Thymus (tissue), 11 donors: ENCODE results near the gene PCARE. TPM values are rescaled to one million over a fixed set of nuclear protein-coding genes. Genes with fewer than 3 reads are reported as not detected.
A peak's percentile ranks its signal among the peaks of the same experiment; 100 is the strongest.

Experiments
- DNase-seq, 9 donors: peaks; one replicate each; pipeline ENCODE4 v3.0.0-alpha.2; 2013; ENCODE audit warnings: low spot score in 9 of 9, low read depth in 6 of 9, missing footprints in 1 of 9
- H3K27ac ChIP-seq, 2 donors: one replicate each; pipeline ENCODE4 v1.5.1; 2013; ENCODE audit warnings: control low read depth in 1 of 2, low read depth in 1 of 2, low read length in 1 of 2, mild to moderate bottlenecking in 1 of 2, moderate library complexity in 1 of 2
- H3K27me3 ChIP-seq, 2 donors: one replicate each; pipeline ENCODE4 v1.5.1; 2013; ENCODE audit warnings: low read length in 1 of 2; ENCODE audit not compliant: control insufficient read depth in 2 of 2, insufficient read depth in 1 of 2
- H3K36me3 ChIP-seq, 2 donors: one replicate each; pipeline ENCODE4 v1.5.1; 2013; ENCODE audit warnings: low read length in 1 of 2, mild to moderate bottlenecking in 1 of 2, moderate library complexity in 1 of 2; ENCODE audit not compliant: control insufficient read depth in 2 of 2, insufficient read depth in 2 of 2
- H3K4me1 ChIP-seq, 2 donors: one replicate each; pipeline ENCODE4 v1.5.1; 2013; ENCODE audit warnings: low read length in 2 of 2; ENCODE audit not compliant: control insufficient read depth in 2 of 2, insufficient read depth in 2 of 2
- H3K4me3 ChIP-seq, 2 donors: one replicate each; pipeline ENCODE4 v1.5.1; 2013; ENCODE audit warnings: low read length in 2 of 2, control low read depth in 1 of 2, mild to moderate bottlenecking in 1 of 2
- H3K9me3 ChIP-seq, 2 donors: one replicate each; pipeline ENCODE4 v1.5.1; 2013; ENCODE audit warnings: low read length in 1 of 2, mild to moderate bottlenecking in 1 of 2; ENCODE audit not compliant: control insufficient read depth in 2 of 2, insufficient read depth in 1 of 2
- WGBS: extraction: QIAGEN DNeasy Blood & Tissue Kit; methylation state at CpG from one replicate; pipeline ENCODE4 v1.1.7; 2013; 5-methylcytosine and 5-hydroxymethylcytosine counted together
- polyA plus RNA-seq: library from polyadenylated mRNA; stranded (reverse); fragments of 200-250 nt; gene quantifications from one replicate; pipeline ENCODE4 v1.2.3, GENCODE V29; 2013
- total RNA-seq: library from RNA; stranded (reverse); fragments of 120-200 nt; gene quantifications from one replicate; pipeline ENCODE4 v1.2.4, GENCODE V29; 2013
- donor health status: healthy.

The PCARE gene
- total and polyA plus RNA-seq, 2 donors = 0.02 to 0.09 TPM

DNA sequence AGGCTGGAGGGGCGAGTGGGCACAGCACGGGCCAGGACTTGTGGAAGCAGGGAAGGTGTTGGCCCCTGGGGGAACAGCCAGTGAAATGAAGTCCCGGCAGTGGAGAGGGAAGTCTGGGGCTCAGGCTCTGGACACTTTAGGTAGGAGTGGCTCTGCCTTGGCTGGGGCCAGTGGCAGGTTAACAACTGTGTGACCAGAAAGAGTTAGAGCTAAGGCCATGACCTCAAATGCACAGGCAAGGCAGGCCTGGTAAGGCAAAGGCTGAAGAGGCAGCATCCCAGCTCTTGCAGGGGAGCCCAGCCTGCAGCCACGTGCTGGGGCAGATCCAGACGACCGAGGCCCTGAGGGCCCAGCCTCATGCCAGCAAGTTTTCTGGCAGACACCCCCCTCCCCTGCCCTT, 21.5 kb downstream of the PCARE start:
- DNase-seq = no peak
- Histone ChIP-seq H3K9me3 (no peaks in the 10 kb centered on the region), H3K27me3 (no peaks in the 10 kb centered on the region), H3K27ac (no peak overlapping the region), H3K4me3 (no peak overlapping the region), H3K4me1 (peaks cover 6 to 20% of the 10 kb centered on the region in 2 donors), H3K36me3 (no peaks in the 10 kb centered on the region)
- 89% methylated on average over 6 of the region's 6 CpGs for WGBS

DNA sequence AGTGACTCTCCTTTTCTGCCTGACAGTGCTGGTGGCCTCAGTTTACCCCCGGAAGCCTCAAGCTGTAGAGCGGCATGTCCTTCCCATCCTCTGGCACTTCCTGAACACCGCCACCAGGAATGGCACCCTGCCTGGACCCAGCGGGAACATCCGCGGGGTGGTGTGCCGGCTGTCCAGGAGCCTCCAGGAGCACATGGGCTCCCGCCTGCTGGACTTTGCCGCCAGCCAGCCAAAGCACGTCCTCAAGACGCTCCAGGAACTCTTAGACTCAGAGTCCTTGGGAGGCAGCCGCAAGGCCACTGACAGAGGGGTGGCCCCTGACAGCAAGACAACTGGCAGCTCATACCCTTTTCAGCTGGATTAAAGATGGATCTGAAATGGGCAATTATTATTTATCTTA, 22.6 kb downstream of the PCARE start:
- 97% methylated on average over 12 of the region's 12 CpGs for WGBS
- no peaks in the 10 kb centered on the region for H3K27me3 ChIP-seq
- no peak for DNase-seq
- H3K36me3 ChIP-seq = no peaks in the 10 kb centered on the region
- H3K9me3 ChIP-seq = no peaks in the 10 kb centered on the region
- H3K4me1 ChIP-seq = peaks cover 16 to 31% of the 10 kb centered on the region in 2 donors
- H3K4me3 ChIP-seq = no peak overlapping the region
- H3K27ac ChIP-seq = no peak overlapping the region

GRCh38 chr2:29050591-29050990, 23.7 kb downstream of the PCARE start:
- 51% methylated on average over 8 of the region's 8 CpGs for WGBS
- no peaks in the 10 kb centered on the region for H3K36me3 ChIP-seq

DNA sequence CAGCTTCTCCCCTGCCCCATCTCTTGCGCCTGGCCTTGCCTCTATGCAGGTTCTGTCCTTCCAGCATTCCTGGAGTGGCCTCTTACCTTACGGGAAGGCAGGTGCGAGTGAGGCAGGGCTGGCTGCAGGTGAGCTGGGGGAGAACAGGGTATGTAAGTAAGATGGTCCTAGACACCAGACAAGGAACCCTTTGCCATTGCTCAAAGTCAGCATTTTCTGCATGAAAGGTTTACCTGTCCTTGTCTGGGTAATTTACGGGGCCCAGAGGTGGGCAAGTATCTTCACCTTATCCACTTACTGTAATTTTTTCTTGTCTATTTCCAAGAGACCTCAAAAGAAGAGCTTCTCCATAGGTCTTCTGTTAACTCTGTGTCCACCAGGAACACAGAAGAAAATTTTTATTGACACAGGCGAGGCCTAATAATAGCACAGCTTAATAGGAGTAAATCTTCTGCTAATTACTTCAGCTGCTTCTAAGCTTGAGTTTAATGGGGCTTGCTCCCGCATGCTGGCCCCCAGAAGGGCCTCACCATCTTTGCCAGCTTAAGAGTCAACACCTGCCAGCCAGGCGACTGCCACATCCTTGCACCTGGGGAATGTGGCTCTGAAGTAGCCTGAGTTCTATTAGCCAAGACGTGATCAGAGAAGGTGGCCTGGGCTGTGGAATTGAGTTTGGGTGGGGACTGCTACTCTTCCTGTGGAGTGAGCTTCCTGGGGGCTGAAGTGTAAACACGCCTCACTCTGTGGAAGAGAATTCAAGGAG, 27.1 kb downstream of the PCARE start:
- peak in 1 of 9 donors; percentile 70 for DNase-seq
- Histone ChIP-seq H3K4me1 (peaks cover 36 to 63% of the 10 kb centered on the region in 2 donors), H3K27ac (no peak overlapping the region), H3K9me3 (no peaks in the 10 kb centered on the region), H3K36me3 (no peaks in the 10 kb centered on the region), H3K4me3 (no peak overlapping the region), H3K27me3 (no peaks in the 10 kb centered on the region)
- 75% methylated on average over 9 of the region's 9 CpGs for WGBS

More at GRCh38 chr2:29050591-29050990, 23.7 kb downstream of the PCARE start:
- no peaks in the 10 kb centered on the region for H3K9me3 ChIP-seq
- H3K4me3 ChIP-seq = no peak overlapping the region
- H3K27ac ChIP-seq = no peak overlapping the region
- H3K4me1 ChIP-seq = peaks cover 21 to 35% of the 10 kb centered on the region in 2 donors
- DNase-seq = no peak
- no peaks in the 10 kb centered on the region for H3K27me3 ChIP-seq

GRCh38 chr2:29046321-29046720, 28.0 kb downstream of the PCARE start:
- 99% methylated on average over 2 of the region's 2 CpGs for WGBS
- Histone ChIP-seq H3K27me3 (no peaks in the 10 kb centered on the region), H3K27ac (no peak overlapping the region), H3K4me1 (peaks cover 39 to 67% of the 10 kb centered on the region in 2 donors), H3K4me3 (no peak overlapping the region), H3K36me3 (no peaks in the 10 kb centered on the region), H3K9me3 (no peaks in the 10 kb centered on the region)
- no peak for DNase-seq

- H3K36me3 ChIP-seq = no peaks in the 10 kb centered on the region
- peak overlapping the region in 1 of 2 donors; percentile 22 for H3K27ac ChIP-seq
- no peak overlapping the region for H3K4me3 ChIP-seq
- no peaks in the 10 kb centered on the region for H3K9me3 ChIP-seq
- peak in 8 of 9 donors; percentile 24 to 87 (median 46) for DNase-seq
- no peaks in the 10 kb centered on the region for H3K27me3 ChIP-seq
- 76% methylated on average over 4 of the region's 4 CpGs for WGBS
- H3K4me1 ChIP-seq = peaks cover 33 to 58% of the 10 kb centered on the region in 2 donors
Measured at GRCh38 chr2:29044459-29044858, 29.9 kb downstream of the PCARE start.

DNA sequence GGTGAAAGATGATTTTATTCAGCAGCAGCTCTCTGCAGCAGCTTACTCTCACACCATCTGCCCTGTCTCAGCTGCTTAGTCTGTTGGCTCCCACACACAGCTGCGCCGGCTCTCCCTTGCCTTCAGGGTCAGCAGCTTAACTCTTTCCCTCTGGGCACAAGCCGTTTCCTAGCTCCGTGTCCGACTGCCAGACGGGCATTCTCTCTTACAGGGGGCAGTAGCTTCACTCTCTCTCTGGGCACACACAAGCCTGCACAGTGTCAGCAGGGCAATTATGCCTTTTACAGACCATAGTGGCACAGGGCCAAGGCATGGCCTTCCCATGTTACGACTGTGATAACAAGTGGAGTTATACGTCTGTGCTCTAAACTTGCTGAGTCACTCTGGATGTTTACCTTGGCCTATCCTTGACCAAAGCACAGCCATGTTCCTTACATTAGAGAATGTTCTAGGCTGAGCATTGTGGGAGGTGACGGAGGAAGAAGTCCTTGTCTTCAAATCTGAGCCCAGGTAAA, 31.7 kb downstream of the PCARE start:
- Histone ChIP-seq H3K4me1 (peaks cover 31 to 53% of the 10 kb centered on the region in 2 donors), H3K27ac (peak overlapping the region in 1 of 2 donors; percentile 69), H3K9me3 (no peaks in the 10 kb centered on the region), H3K27me3 (no peaks in the 10 kb centered on the region), H3K36me3 (no peaks in the 10 kb centered on the region), H3K4me3 (no peak overlapping the region)
- DNase-seq = peak in 1 of 9 donors; percentile 62
- 89% methylated on average over 9 of the region's 9 CpGs for WGBS

- no peaks in the 10 kb centered on the region for H3K27me3 ChIP-seq
- WGBS = 92% methylated on average over 9 of the region's 9 CpGs
- peaks cover 23 to 39% of the 10 kb centered on the region in 2 donors for H3K4me1 ChIP-seq
- H3K4me3 ChIP-seq = no peak overlapping the region
- H3K36me3 ChIP-seq = no peaks in the 10 kb centered on the region
- no peak overlapping the region for H3K27ac ChIP-seq
- H3K9me3 ChIP-seq = no peaks in the 10 kb centered on the region
- DNase-seq = no peak
Measured at GRCh38 chr2:29041161-29041660, 33.1 kb downstream of the PCARE start.

DNA sequence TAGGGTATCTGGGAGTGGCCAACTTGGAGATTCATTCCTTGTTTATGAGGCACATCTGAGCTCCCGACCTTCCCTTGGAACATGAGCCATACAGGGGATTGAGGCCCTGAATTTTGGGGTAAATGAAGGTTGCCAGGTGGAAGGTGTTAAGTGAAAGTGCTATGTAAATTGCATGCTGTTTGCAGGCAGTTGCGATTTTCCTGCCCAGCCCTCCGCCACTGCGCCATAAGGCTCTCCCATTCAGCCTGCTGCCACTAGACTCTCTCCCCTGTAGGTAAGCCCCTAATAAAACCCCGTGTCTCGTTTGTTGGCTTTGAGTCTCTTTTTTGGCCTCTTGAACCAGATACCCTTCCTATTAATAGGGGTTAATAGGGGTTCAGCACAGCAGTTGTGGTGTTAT, 33.8 kb downstream of the PCARE start:
- DNase-seq = no peak
- H3K27me3 ChIP-seq = no peaks in the 10 kb centered on the region
- no peaks in the 10 kb centered on the region for H3K36me3 ChIP-seq
- peaks cover 18 to 36% of the 10 kb centered on the region in 2 donors for H3K4me1 ChIP-seq
- H3K27ac ChIP-seq = no peak overlapping the region
- 95% methylated on average over 6 of the region's 6 CpGs for WGBS
- H3K9me3 ChIP-seq = no peaks in the 10 kb centered on the region
- H3K4me3 ChIP-seq = no peak overlapping the region
